Hindlimb muscle (tissue), 1 donor: ENCODE data around the gene RTN4RL2. TPM values are rescaled to one million over a fixed set of nuclear protein-coding genes. Genes with fewer than 3 reads are reported as not detected.
A peak's percentile ranks its signal among the peaks of the same experiment; 100 is the strongest.

Experiments used
- DNase-seq: peaks from one replicate; pipeline ENCODE4 v3.0.0-alpha.2; 2013
- polyA plus RNA-seq: library from polyadenylated mRNA; unstranded; fragments of 120-200 nt; gene quantifications from one replicate; pipeline ENCODE4 v1.2.1, GENCODE V29; 2013; ENCODE audit not compliant: insufficient read length

RTN4RL2 gene
- polyA plus RNA-seq, 1 donor, result 47.3 TPM

DNA sequence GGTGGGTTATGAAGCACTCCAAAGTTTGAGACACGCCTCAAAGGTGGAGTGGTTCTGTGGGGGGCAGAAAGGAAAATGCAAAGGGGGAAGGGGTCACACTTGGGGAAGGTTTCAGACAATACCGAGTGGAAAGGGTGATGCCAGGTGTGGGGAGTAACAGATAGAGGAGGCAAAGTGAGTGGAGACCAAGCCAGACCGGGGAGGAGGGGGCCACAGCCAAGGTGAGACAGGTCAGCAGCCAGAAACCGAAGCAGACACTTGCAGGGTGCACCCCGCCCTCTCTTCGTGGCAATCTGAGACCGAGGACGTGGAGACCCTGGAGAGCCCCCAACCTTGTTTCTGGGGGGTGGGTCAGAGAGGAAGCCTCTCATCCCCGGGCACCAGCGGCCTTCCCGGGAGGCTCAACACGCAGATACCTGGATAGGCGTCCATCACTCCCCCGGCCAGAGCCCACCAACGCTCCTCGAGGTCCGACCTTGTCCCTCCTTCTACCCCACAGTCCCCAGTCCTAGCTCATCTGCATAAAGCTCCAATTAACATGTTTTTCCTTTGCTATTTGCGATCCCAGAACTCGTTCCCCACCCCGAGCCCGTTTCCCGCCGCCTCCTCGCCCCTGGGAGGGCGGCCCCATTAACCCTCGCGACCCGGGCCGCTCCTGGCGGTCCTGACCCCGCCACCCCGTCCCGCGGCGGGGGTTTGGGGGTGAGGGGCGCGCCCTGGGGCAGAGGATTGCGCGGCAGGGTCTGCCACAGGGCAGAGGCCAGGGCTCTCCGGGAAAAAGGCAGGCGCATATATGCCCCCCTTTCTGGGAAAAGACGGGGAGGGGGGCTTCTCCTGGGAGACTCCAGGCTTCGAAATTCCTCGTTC is 21.8 kb downstream of the RTN4RL2 start:
- no peak for DNase-seq

DNA sequence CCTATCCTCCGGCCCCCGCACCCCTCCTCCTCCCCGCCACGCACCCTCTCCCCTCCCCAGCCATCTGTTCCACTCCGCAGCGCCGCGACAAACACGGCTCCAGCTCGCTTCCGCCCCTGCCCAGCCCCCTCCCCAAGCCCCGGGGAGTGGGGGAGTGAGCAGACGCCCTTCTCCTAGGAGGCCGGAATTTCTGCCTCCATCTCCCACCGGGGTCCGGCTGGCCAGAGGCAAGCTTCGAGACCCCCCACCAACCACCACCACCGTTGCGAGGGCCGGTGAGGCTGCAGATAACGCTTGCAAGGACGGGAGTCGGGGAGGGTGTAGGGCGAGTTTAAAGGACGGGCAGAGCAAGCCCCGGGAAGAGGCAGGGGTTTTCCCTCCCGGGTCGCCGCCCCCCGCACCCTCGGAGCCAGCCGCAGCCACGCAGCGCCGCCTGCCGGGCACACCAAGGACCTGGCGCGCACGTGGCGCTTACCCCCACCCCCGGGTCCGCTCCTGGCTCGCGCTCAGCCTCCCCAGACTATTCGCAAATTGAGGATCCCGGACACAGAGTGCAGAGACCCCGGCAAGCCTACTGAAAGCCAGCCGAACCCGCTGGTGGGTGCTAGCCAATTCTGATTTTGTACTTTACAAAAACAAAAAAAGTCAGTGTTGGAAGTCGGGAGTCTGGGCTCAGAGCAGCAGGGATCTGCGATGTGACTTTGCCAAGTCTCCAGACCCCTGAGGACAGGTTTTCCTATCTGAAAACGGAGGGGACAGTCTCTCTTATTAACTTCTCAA is 22.6 kb downstream of the RTN4RL2 start:
- DNase-seq, result peak; percentile 79

DNA sequence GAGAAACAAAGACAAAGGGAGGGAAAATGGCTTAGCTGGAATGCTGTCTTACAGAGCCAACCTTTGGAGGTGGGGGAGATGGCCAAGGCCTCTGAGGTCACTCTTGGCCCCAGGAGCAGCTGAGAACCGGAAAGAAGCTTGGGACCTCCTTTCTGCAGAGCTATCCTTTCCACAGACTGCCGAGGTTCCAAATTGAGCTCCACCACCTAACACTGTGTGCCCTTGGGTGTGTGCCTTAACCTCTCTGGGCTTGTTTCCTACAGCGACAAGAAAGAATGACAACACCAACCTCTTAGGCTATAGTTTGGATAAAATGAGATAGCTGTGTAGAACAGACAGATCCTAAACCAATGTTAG is 23.2 kb downstream of the RTN4RL2 start:
- no peak for DNase-seq

DNA sequence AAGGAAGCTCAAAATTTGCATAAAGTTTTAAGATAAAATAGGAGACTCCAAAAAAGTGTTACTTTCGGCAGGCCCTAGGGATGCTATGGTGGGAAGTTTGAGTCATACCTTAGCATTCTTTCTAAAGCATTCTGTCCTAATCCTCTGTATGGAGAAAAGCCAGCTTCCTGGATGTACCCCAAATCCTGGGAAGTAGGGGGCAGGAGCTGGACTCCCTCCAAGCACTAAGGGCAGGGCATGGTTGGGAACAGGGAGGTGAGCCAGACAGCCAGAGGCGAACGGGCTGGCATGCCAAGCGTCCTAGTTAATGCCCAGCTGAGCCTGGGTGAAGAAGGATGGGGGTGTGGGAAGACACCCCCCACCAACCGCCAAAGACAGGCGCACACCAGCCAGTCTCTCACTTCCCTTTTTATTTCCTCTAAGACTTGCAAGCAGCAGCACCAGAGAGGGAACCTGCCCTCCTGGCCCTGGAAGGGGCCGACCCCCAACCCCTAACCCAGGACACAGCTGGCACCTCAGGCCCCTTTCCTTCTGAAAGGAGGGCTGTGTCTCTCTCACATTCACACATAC is 23.9 kb downstream of the RTN4RL2 start:
- no peak for DNase-seq

DNA sequence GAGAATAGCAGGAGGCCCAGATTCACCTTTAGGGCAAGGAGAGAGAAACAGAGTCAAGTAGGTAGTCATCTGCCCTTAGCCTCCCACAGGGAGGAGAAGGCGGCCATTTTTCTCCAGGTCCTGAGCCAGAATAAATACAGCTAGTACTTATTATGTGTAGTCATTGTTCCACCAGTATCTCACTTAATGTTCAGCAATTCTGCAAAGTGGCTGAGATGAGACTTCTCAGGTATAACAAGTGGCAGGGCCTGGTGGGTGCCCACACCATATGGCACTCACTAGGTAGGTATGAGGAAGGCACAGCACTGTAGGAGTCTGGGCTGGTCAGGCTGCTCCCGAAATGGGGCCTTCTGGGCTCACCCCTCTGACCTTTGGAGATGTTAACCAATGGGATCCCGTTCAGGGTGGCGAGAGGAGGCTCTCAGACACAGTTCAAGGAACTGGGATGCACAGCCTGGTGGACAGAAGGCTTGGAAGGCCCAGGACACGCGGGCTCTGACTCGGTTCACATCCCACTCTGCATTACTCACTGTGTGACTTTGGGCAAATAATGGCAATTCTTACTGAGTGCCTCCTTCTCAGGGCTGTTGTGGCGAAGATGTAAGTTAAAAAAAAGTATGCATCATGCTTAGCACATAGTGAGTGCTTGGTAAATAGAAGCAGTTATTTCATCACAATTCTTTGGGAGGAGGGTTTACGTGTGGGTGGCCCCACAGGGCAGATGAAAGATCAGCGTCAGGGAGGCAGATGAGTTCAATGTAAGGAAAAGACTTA is 25.1 kb downstream of the RTN4RL2 start:
- no peak for DNase-seq

DNA sequence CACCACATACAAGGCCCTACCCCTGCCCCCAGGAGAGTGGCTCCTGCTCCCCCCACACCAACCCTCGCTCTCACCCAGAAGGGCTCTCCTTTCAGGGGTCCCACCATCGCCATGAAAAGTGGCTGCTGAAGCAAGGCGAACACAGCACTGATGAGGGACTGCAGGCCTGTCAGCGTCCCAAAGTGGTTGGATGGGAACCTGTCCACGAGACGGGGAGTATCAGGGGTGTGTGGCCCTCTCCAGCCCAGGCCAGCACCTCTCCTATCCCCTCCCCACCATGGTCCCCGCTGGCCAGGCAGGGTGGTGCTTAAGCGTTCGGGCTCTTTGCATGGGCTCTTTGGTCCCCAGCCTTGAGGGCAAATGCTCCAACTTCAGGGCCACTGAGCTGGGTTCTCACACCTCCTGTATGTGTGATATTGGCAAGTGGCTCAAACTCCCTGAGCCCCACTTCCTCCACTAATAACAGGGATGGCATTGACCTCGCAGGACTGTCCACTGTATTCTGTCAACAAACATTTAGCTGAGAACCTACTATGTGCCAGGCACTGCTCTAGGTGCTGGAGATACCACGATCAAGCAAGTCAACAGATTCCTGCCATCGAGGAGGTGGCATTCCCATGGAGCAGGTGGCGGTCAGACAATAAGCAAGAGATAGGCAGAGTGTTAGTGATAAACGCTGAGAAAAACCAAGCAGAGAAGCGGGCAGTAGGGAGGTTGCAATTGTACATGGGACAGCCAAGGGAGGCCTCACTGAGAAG is 26.9 kb downstream of the RTN4RL2 start:
- no peak for DNase-seq

DNA sequence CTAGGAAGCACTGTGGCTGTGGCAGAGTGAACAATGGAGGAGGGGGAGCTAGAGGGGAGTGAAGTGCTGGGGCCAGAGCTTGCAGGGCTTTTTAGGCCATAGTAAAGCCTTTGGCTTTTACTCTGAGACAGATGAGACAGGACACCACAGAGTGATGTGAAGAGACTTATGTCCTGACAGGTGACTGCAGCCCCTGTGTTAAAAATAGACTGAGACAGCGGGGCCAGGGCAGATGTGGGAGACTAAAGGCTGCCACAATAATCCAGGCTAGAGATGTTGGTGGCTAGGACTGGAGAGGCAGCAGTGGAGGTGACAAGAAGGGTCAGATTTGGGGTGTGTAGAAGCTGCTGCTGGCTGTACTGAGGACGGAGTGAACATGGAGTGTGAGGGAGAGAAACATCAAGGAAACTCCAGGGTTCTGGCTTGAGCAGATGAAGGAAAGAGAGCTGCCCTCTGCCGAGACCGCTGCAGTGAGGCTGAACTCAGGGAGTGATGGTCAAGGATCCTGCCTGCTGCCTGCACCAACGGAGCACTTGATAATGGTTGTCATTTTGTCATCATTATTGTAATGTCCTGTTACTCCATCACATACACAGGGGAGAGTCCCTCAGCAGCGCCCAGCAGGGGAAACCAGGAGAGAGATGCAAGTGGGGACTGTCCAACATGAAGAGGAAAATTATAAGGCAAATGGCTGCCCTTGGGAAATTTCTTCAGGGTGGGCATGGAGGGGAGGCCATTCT is 27.8 kb downstream of the RTN4RL2 start:
- no peak for DNase-seq

DNA sequence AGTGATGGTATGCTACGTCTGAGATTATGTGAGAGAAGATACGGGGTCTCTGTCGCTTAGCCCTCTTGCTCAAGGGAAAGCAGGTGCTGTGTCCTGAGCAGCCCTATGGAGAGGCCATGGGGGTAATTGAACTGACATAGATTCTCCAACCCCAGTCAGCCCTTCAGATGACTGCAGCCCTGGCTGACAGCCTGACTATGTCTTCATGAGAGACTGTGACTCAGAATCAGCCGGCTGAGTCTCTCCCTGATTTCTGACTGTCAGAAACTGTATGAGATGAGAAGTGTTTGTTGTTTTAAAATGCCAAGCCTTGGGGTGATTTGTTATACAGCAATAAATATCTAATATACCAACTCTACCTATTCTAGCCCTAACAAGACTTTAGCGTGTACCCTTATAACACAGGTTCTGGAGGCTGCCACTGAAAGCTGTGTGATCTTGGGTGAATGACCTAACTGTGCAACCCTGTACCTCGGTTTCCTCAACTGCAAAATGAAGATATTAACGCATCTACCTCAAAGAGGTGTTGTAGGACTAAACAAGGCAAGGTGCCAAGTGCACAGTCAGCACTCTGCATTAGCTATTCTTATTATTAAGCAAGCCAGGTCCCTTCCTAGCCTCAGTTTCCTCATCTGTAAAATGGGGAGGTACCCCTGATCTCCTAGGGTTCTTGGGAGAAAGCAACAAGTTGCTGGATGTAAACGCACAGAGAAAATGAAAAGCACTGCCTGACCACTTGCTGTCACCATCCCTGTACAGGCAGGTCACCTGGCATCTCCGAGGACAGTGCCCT is 30.3 kb downstream of the RTN4RL2 start:
- DNase-seq, result no peak

DNA sequence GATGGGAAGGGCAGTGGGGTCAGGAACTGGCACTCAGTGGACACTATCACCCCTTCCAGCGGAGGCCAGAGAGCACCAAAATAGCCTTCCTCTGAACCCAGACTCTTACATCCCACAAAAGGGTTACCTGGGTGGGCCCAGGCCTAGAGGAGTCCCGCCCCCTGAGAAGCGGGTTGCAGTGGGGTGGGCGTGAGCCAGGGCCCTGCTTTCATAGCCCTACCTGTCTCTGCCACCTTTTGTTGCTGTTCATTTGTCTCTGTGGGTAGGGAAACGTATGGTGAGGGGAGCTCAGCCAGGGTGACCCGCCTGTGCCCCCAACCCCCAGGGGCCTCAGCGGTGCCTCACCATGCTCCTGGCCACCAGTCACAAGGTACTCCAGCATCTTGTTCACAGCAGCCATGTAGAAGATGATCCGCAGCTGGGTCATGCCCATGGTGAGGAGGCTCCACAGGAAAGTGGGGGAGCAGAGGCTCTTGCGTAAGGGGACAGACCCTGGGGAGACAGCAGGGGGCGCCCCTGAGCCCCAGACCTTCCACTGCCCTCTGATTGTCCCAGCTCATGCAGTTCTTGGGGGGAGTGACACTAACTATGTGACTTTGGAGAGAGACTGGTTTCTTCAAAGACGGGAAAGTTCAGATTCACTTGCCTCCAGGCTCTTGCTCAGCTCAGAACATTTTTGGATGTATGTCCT is 31.2 kb downstream of the RTN4RL2 start:
- no peak for DNase-seq

DNA sequence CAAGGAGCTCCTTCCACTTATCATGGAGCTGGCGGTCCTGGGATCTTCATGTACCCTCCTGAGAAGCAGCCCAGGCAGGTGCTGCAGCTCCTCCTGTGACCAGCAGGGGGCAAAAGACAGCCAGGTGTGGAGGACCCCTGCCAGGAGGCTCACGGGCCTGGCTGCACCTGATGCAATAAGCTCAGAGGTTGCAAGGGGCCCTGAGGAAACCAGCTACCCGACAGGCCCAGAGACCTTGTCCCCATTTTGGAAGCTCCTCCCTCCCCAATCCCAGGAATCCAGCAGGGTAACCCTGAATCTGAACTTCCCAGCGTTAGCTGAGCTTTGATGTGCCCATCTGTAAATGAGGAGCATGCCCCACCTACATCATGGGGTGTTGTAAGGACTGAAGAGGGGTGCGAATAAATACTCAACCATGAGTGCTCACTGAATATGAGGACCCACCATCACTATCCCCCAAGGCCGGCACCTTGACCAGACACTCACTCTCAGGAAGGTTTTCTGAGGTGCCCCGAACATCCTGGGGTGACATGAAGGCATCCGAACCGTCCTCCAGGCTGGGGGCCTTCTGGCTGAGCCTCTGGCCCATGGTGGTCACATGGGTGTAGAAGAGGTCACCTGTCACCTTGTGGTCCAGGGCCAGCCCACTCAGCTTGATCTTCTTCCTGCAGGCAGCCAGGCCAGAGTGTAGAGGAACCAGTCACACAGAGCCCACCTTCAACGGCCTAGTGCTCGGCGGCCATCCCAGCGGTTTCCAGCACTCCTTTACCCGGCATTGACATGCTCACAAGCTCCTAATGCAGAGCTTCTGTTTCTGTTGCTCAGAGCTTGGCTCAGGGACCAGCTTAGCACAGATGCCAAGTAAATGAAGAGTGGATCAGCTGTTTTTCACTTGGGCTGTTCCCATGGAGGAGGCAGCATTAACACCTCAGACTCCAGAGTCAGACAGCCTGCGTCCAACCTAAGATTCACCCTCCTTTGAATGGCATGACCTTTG is 33.5 kb downstream of the RTN4RL2 start:
- no peak for DNase-seq

DNA sequence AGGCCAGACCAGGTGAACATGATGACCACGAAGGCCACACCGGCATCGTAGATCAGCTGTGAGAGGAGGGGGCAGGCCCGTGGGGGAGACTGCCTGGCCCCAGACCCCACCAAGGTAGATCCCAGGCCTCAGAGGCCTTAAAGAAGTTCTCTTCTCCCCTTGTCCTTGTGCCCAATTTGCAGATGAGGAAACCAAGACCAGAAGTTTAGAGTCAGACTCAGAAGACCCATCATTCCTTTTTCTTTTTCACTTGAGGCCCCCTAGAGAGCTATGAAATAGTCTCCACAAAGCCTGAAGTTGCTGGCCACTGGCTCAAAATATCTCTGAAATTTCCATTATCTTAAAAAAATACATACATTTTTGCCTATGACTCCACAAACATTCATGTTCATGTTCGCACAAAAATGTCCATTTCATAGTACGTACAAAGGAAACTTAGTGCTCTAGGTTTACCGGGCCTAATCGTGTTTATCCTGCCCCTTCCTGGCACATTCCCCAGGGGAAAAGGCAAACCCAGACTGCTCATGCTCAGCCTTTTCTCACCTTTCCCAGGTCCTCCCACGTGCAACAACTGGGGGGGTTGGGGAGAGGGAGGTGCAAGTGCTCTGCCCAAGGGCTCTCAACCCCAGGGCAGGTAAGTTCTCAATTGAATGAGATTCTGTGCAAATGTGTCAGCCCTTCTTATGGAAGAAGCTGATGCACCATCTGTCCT is 35.9 kb downstream of the RTN4RL2 start:
- no peak for DNase-seq

DNA sequence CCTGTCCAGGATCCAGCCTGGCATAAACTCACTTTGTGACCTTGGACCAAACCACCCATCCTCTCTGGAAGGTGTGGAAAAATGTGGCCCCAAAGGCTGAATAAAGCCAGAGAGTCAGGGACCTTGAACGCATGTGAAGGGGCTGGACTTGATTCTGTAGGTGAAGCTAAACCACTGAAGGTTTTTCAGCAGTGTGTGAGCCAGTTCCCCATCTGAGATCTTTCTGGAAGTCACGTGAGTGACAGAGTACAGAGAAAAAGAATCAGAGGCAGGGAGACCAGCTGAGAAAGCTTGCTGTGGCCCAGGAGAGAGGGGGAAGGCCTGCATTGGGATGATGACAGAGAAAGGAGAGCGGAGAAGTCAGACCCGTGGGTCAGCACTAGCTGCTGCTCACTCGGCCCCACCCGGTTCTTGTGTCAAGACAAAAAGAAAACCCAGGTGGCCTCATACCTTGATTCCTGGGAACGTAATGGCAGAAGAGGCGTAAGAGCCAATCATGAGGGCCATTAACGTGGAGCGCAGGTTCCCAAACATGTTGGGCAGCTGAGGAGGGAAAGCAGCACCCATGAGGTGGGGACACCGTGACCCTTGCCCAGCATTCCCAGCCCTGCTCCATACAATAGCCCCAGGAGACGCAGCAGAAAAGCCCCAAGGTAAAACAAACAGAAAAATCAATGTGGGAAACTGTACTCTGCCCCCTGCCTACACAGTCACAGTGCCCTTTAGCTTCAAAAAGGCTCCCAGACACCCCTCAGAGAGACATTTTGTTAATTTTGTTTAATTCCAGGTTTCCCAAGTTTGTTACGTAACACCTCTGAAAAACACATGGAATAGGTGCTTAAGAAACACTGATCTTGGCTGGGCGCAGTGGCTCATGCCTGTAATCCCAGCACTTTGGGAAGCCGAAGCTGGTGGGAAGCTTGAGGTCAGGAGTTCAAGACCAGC is 37.2 kb downstream of the RTN4RL2 start:
- DNase-seq, result no peak

DNA sequence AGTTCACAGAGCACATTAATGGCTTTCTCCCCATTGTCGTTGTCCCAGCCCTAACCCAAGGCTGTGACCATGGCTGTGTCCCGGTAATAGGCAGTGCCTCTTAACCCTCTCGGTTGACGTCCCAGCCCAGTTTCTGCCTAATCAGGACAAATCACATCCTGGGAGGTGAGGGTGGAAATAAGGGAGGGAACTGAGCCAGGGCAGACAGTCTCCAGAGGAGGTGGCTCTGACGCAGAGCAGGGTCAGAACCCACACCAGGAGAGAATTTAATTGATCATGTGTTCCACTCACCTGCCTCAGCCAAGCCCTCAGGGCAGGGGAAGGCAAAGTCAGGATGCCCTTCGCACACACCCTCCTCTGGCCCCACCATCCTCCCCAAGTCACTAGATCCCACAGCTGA is 38.2 kb downstream of the RTN4RL2 start:
- DNase-seq, result no peak

DNA sequence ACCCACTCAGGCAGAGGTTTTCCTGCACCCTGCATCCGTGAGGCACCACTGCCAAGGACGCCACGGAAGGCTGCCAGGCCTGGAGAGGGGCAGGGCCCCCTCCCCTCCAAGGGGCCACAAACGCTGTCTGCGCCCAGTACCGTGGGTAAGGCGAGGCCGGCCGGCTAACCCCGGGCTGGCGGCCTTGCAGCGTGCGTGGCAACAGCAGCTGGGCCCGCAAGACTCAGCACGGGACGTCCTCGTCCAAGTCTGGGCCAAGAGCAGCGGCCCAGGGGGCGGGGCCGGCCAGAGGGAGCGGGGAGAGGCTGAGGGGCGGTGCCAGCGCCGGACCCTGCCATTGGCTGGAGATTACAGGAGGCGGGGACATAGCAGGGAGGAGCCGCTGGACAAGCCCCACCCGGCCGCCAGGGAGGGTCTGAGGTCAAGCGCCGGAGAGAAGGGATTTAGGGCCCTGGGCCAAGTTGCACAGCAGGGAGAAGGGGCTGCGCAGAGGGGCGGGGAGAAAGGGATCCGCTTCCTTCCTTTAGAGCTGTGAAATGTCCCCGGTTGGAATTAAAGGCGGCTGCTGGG is 39.2 kb downstream of the RTN4RL2 start:
- peak; percentile 89 for DNase-seq

DNA sequence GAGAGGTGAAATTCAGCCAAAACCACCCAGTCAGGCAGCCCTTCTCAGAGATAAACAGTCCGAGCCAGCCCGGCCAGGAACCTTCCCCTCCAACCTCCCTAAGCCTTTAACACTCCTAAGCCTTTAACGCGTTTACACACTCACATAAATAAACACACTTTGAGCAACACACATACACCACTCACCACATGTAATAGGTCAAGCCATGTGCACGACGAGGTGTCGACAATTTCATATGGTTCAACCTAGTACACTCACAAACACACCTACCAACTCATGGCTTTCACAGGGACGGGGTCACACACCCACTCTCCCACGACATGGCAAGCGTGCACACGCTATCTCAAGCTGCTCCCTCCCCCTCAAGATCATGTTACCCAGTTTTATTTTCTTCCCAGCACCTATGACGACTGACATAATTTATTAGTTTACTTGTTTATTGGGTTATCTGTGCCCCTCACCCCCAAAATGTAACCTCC is 39.7 kb downstream of the RTN4RL2 start:
- DNase-seq, result no peak

DNA sequence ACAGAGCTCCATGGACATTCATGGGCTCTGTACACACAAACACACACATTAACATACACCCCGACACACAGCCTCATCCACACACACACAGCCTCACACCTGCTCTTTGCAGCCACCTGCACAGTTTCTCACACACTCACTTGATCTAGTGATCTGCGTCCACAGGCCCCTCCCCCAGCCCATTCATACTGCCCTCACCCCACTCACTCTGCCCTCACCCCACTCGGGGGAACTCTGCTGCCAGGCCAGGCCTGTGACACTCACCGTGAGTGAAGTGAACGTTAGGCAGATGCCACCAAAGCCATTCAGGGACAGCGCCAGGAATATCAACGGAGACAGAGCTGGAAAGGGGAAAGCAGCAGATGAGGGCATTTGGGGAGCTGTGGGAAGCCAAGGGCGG is 40.2 kb downstream of the RTN4RL2 start:
- DNase-seq, result no peak
